ENCODE results near the gene FAM111A.

The FAM111A gene

DNA sequence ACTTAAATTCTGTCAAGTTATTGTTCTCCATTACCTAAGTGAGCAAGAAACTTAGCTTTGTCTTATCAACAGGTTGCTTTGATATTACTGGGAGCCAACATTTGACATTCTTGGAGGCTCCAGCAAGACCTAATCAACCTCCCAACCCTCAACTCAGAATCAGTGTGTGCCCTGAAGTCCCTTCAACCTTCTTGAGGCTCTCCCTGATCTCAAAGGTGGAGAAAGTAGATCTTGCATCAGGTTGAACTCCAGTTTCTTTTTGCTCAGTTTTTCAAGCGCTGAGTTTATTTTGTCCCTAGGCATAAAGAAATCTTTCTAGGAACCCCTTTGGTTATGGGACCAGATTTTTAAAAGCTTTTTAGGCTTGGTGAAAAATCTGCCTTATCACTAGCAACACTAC is 1.4 kb downstream of the FAM111A start:
- no peak for DNase-seq

DNA sequence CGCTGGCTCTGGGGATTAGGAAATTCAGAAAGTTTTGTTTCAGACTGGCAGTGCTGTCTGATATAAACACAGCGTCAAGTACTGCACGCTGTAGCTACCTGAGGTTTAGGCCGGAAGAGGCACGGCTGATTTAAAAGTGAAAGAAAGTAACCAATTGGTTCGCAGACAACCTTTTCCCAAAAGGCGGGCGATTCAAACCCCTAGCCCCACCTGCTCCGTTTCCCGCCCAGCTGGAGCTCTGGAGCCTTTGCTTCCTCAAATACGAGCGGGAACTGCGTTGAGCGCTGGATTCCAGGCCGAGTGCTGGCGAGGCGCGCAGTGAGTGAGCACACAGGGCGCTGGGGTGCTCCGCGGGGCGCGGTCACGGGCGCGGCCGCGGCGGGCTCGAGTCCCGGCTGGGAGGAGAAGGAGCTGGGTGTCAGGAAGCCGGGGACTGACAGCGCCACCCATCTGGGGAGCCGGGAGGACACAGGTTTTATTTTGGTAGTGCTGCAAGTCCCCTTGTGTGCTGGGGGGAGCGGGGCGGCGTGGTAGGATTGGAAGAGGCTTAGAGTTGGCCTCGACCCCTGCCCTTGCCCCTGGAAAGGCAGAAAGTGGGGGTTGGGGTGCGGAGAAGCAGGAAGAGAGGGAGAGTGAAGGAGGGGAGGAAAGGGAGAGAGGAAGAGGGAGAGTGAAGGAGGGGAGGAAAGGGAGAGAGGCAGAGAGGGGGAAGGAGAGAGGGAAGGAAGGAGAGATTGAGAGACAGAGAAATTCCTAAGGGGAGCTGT is 2.1 kb downstream of the FAM111A start:
- peak; percentile 82 for DNase-seq

DNA sequence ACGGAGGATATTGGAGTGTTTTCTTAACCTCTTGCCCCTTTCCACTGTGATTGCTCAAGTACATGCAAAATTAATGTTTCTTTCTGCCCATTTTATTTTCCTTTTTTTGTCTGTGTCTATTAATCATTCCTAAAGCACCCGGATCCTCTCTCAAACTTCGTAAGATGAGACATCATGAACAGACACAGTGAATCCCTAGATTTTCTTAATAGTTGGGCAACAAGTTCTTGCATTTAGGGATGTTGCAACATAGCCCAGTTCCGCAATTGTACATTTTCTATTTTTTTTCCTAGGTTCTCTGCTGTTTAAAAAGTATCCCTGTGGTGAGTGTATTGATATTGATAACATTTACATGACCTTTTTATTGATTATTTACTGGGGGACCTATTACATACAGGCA is 2.9 kb downstream of the FAM111A start:
- no peak for DNase-seq

DNA sequence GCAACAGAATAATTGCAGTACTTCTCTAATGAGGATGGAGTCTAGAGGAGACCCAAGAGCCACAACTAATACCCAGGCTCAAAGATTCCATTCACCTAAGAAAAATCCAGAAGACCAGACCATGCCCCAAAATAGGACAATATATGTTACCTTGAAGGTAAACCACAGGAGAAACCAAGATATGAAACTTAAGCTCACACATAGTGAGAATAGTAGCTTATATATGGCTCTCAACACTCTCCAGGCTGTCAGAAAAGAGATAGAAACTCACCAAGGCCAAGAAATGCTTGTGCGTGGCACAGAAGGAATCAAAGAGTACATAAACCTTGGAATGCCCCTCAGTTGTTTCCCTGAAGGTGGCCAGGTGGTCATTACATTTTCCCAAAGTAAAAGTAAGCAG is 9.1 kb downstream of the FAM111A start:
- no peak for DNase-seq

DNA sequence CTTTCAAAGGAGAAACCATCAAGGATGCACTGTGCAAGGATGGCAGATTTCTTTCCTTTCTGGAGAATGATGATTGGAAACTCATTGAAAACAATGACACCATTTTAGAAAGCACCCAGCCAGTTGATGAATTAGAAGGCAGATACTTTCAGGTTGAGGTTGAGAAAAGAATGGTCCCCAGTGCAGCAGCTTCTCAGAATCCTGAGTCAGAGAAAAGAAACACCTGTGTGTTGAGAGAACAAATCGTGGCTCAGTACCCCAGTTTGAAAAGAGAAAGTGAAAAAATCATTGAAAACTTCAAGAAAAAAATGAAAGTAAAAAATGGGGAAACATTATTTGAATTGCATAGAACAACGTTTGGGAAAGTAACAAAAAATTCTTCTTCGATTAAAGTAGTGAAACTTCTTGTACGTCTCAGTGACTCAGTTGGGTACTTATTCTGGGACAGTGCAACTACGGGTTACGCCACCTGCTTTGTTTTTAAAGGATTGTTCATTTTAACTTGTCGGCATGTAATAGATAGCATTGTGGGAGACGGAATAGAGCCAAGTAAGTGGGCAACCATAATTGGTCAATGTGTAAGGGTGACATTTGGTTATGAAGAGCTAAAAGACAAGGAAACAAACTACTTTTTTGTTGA is 9.8 kb downstream of the FAM111A start:
- no peak for DNase-seq

DNA sequence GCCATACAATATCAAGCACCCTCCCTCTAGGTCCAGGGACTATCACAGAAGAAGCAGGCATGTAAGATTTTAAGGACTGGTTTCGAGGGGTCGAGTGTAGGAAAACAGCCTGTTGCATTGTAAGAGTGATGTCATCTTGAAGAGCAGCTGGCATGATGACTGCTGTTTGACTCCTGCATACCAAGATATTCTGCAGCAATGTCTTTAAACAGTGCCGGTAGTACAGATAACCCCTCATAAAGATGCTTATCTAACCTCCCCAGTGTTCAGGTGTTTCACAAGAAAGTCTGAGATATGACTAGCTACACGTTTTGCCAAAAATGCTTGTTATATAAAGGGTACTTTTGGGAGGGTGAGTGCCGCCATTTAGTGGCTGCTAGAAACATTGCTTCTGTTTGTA is 12.0 kb downstream of the FAM111A start:
- no peak for DNase-seq

DNA sequence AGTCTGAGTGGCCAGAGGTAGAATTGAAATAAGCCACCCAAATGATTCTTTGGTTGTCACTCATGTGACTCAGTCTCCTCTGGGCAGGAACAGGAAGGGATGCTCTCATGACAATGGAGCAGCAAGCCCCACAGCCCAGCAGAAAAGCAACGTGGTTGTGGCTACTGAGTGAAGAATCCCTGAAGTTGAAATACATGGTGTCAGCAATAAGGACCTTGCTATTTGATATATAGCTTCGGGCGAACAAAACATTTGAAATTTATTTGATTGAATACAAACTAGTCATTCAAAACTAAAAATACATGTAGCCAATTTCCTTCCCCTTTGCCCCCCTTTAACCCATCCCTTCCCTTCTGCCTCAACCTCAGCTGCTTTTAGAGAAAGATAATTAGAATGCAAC is 14.8 kb downstream of the FAM111A start:
- no peak for DNase-seq

DNA sequence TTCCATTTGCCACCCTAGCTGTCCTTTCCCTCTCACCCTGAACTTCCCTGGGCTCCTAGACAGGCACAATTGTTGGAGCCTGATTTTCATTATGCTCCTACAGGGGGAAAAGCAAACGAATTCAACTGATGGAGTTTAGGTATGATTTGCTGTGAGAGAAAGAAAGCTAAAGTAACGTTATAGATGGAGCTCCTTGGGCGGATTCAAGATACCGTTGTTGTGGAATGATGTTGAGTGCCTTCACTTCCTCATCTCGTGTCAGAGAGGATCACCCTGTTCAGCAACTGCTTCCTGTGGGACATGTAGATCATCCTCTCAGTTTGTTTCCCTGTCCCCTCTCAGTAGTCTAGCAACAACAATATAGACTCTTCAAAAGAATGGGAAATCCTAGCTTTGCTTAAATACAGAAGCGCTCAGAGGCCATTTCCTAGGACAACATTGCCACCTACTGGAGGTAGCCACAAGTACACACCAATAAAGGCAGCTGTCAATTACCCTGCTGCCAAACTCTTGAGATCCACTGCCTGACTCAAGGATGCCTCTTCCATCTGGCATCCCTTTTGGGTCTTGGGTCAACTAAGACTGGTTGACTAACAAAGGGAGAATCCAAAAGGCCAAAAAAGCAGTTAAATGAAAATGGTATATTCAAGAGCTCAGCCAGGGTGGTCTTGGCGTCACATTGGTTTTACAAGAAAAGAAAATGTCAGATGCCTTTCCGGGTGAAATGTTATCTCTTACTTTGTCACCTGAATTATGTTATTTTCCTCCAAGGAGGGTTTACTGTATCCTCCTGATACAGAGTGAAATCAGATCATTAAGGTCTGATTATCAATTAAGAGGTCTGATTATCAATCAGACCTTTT is 15.8 kb downstream of the FAM111A start:
- peak; percentile 80 for DNase-seq

DNA sequence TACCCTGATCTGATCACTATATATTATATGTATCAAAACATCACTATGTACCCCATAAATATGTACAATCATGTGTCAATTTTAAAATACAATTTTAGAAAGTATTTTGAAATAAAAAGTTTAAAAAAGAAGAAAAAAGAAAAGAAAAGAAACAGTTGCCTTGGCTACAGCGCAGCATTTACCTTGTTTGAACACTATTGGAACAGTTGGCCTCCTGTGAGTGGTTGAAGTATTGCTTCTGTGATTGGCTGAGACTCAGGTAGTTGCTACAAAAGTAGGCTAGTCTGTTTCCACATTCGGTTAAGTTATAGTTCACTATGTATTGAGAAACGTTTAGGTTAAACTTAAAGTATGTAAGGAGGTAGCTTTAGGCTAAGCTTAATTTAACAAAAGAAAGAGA is 21.4 kb downstream of the FAM111A start:
- DNase-seq = no peak

DNA sequence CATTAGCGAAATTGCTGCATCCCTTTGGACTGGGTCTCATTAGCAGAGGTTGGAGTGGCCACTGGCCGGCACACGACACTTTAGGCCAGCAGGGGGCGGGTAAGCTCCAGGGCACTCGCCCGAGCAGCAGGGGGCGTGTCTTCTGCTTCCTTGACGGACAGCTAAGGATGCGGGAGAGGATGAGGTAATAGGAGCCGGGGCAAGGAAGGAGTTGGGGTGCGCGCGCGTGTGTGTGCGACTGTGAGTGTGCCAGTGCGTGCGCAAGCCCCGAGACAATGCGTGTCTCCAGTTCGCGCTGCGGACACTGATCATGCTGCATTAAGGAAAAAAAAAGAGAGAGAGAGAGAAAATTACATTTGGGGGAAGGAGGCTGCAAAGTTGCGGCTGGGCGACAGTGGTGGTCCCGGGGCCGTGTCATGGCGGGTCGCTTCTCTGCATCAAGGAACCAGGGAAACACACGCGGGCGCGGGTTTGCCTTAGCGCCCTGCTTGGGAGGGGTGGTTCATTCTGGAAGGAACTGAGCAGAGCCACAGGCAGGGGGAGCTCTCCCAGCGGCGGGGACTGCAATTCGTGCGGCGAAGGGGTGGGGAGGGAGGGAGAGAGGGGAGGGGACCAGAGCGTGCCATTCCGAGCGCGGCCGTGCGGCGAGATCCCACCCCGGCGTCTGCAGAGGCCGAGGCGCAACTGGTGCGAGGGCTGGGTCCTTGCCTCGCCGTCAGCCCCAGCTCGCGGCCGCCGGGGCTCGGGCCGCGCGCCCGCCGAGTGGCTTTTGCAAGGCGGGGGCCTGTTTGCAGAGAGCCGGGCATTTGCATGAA is 29.1 kb downstream of the FAM111A start, which contains the start of gene DTX4:
DTX4 (plus strand) TSS at position 625 of the 815 bp plus-strand sequence. CDS start 464 bp downstream, outside the sequence.
- DNase-seq = peak; percentile 89

DNA sequence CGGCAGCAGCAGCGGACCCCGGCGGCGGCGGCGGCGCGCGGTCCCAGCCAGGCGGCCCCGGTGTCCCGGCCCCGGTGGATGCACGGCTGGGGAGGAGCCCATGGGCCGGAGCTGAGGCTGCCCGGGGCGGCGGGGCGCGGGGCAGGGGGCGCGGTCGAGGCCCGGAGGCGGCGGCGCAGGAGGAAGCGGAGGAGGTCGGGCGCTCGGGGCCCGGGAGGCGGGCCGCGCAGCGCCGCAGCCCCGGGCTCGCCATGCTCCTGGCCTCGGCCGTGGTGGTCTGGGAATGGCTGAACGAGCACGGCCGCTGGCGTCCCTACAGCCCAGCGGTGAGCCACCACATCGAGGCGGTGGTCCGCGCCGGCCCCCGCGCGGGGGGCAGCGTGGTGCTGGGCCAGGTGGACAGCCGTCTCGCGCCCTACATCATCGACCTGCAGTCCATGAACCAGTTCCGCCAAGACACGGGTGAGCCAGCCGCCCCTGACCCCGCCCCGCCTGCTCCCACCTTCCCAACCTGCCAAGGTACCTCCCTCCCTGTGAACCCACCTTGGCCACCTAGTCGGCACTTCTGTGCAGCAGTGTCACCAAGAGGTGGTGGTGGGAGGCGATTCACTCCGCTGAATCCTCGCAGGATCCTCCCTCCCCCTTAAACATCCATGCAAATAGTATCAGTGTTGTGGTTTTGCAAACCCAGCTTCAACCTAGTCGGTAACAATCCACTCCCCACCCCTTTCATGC is 29.9 kb downstream of the FAM111A start:
- peak; percentile 23 for DNase-seq

DNA sequence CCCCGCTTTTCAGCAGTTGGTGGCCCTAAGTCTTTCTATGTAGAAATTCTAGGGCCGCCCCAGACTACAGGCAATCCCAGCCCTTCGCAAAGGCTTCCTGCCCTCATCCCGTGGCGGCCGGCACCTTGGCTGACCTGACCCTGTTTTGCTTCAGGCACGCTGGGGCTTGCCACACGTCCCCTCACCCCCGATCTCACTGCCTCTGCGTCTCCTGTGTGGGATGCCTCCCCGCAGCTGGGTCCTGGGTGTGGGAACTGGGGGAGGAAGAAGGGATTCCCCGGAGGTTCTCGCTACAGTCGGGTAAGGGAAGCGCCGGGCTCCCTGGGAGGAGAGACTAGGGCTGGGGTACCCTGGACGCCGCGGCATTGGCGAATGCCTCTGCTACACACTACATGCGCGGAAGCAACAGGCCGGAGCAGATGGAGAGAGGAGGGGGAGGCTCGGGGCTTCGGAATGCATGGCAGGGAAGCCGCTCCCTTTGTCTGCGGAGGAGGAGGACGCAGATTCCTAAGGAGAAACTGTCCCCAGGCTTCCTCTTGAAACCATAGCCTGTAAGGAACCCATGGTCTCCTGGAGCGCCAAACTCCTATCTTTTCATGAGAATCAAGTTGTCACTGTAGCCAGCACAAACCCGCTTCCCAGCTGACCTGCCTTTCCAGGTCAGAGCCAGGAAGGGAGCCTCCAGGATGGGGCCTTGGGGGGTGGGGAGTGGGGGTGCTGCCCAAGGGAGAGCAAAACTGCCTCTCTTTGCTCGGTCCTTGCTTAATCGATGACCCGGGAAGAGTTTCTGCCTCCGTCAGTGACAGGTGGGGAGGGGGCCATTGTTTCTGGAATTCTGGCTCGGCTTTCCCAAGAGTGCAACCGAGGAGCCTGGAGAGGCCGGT is 30.7 kb downstream of the FAM111A start:
- no peak for DNase-seq

DNA sequence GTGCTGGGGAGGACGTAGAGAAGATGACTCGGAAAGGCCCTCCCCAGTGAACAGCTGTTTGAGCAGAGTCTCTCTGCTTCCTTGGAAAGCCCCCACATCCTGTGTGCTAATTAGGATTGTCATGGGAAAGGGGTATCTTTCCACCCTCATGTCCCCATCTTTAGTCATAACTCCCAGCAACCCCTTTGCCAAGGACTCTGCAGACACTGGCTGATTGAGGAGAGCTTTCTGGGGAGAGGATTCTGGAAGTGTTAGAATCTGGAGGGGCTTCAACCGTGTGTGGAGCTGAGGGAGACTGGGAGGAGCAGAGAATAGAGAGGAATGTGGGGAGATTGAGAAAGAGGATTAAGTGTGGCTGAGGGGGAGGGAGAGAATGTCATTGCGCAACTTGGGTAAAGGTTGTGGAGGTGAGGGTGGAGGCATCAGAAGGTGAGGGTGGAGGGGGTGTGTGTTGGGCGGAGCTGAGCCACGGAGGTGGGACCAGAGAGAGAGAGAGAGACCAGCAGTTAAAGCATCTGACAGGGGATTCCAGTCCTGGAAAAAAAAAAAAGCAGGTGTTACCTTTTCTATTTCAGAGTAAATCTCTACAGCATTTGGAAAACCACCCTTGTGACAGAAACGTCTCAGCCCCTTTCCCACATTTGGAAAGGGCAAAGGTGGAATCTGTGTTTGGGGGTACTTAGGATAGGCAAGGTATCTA is 31.5 kb downstream of the FAM111A start:
- DNase-seq = no peak

DNA sequence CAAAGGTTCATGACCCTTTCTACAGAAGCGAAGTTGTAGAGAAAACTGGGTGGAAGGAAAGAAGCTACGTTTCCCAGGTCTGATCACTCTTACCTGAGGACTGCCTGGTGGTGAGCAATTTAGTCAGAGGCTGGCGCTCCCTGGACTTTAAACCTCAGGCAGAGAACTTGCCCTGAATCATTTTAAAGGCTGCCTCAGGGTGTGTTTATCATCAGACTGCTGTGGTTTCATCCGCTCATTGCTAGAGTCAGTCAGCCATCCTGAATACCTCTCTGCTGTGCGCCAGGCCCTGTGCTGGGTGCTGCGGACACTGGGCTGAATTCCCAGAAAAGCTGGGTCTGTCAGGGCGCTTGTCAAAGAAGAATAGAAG is 32.0 kb downstream of the FAM111A start:
- DNase-seq = no peak

DNA sequence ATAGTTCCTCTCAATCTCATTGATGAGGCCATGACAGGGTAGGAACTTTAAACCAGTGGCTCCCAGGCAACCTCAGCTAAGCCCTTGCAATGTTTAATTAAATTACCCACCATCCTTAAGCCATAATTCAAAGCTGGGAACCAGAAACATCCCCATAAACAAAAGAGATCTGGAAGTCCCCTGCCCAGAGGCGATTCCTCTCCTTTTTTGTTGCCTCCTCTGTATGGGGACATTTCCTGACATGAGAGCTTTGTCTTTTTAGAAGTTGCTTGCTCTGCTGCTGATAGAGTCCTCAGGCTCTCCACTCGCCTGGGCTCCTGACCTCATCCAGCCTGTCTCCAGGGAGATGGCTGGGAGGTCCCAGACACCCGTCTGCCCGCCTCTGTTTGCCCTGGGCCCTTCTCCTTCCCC is 32.4 kb downstream of the FAM111A start:
- DNase-seq = no peak

DNA sequence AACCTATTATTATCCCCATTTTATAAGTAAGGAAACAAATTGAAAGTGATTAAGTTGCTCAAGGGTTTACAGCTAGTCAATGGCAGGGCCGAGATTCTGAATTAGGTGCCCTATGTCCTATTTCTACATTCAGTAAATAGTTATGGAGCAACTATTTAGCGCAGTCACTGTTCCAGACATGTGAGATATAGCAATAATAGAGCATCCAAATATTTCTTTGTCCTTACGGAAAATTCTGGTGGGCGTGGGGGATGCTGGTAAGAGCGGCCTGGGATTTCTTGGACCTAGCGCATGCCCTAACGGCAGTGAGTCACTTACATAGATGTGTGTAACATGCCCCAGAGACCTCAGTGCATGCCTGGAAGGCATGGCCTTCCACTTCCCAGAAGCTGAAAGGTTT is 33.7 kb downstream of the FAM111A start:
- no peak for DNase-seq

DNA sequence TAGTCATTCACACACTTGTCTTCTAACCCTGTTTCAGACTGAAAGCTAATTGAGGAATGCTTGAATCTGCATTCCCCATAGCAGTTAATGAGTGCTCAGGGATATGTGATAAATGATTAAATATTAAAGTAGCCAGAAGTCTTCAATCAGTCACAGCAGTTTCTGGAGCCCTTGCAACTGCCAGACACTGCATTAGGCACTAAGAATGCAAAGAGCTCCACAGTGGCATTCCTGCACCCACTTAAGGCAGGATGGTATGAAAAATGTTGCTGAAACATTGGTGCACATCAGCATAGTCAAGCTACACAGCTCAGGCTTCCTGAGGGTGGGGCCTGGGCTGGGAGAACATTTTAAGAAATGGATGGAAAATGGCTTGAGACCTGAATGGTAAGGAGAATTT is 35.7 kb downstream of the FAM111A start:
- no peak for DNase-seq

DNA sequence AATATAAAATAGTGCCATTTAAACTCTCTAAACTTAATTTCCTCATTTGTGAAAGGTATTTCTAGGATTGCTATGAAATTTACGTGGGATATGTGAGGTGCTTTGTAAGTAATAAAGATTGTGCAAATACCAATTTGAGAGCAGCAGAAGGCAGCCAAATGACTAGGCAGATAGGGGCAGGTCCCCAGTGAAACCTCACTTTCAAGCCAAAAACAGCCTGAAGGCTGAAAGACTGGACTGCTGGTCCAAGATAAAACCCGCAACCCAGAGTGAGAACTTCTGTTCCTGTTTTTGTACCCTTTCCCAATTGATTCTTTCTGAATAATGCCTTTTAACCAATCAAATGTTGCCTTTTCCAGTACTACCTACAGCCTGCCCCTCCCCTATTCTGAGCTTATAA is 36.5 kb downstream of the FAM111A start:
- DNase-seq = no peak

DNA sequence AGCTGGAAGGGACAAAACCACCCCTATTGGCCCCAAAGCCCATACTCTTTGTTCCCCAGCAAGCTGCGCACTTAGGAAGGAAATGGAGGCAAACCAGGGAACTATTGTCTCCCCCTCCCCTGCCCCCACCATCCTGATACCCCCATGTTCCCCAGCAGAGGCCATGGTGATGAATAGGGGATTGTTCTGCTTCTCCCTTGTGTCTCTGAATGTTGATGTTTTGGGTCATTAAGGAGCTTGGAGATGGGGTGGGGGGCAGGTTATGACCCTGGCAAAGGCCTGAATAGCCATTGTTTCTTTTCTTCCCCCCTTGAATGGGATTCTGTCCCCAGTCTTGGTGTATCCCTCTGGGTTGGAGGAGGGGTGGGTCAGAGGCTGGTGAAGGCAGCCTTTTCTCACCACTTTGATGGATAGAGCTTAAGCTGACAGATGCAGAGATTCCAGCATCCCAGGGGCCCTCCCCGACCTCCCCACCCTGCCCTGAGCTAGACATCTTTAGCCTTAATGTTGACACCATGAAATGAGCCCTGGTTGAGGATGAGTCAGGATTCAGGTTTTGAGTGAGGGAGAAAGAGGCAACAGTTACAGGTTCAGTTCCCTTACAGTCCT is 37.6 kb downstream of the FAM111A start:
- no peak for DNase-seq

DNA sequence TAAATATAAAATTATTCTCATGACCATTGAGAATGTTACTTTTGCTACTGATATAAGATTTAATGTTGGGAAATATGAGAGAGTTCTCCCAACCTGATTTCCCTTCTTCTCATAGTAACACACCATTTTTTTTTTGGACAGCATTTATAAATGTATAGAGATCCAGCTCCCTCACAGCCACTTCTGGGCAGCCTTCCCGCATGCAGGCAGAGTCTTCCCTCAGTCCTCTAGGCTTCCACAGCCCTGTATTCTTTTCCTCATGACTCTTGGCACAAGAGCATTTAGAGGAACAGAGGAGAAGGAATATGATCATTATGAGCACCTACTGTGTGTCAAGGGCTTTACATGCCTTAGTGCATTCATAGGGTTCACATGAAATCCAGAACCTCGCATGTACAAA is 38.3 kb downstream of the FAM111A start:
- no peak for DNase-seq
